GM19438 (cell line): ENCODE results near the gene SPACA6.
"Not testable (repeated sequence)": the region's sequence is repeated elsewhere in the genome, so short reads cannot be mapped to it uniquely, and the experiment has no call there.

ENCODE experiments used
- ATAC-seq: cut with Tn5 transposase; IDR thresholded peaks from one replicate; pipeline ENCODE4 v1.9.1; 2021; ENCODE audit warnings: low read depth; ENCODE audit not compliant: unreplicated experiment

The SPACA6 gene

DNA sequence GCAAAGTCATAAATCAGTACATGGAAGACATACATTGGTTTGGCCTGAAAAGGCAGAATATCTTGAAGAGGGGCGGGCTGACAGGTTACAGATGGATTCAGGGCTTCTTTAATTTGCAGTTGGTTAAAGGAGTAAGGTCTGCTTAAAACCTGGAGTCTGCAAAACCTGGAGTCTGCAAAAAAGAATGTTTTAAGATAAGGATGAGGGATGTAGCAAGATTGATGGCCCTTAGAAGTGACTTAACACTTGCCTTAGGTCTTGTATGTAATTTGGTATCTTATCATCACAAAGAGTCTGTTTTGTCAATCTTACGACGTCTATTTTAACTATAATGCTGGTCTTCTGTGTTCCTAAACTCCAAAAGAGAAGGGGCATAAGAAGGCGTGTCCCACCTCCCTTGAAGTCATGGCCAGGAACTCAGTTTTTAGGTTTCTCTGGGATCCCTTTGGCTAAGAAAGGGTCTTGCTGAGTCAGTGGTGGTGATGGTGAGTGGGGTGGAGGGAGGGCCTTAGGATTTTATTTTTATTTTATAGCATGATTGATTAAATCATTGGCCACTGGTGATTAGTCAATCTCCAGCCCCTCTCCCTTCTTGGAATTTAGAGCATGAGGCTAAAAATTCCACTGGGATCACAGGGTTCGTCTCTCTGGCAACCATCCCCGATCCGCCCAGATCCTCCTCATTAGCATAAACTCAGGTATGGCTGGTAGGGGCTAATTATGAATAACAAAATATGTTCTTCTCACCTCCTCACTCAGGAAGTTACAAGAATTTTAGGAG, 40.8 kb downstream of the SPACA6 start:
- no peak for ATAC-seq

DNA sequence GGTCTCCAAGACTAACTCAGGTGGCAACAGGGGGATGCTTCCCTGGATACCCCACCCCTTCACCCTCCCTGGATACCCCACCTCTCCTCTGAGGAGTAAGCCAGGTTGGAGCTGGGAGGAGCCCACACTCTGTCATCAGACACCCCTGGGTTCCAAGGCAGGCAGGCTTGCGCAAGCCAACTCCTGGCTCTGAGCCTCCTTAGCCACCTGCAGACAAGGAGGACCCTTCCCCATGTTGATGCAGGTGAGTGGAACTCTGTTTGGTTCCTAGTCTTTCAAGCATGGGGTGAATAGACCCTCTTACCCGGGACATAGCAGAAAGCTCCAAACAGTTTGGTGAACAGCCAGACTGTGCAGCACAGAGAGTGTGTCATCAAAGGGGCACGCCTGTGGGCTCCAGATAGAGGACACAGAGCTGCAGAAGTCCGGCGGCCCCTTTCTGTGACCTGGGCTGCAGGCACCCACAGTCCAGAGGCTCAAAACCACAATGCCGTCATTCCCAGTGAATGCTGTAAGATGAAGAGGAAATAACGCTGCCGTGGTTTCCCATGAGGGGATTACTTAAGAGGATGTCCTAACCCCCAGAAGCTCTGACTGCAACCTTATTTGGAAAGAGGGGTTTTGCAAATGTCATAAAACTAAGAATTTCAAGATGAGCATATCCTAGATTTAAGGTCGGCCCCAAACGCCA, 42.8 kb downstream of the SPACA6 start:
- no peak for ATAC-seq

DNA sequence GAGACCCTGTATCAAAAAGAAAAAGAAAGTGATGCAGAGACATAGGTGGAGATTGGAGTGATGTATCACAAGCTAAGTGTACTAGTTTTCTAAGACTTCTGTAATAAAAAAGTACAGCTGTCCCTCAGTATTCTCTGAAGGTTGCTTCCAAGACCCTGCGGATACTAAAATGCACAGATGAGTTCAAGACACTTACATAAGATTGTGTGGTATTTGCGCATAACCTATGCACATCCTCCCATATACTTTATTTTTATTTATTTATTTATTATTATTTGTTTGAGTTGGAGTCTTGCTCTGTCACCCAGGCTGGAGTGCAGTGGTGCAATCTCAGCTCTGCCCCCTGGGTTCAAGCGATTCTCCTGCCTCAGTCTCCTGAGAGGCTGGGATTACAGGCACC, 44.3 kb downstream of the SPACA6 start:
- ATAC-seq: no peak

DNA sequence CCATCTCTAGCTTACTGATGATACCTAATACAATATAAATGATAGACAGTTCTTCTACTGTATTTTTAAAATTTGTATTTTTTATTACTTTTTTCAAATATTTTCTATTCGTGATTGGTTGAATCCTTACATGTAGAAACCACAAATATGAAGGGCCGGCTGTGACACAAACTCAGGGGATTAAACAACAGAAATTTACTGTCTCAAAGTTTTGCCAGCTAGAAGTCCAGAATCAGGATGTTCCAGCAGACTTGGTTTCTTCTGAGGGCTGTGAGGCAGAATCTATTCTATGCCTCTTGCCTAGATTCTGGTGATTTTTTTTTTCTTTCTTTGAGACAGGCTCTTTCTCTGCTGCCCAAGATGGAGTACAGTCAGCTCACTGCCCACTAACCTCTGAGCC, 44.8 kb downstream of the SPACA6 start:
- no peak for ATAC-seq

DNA sequence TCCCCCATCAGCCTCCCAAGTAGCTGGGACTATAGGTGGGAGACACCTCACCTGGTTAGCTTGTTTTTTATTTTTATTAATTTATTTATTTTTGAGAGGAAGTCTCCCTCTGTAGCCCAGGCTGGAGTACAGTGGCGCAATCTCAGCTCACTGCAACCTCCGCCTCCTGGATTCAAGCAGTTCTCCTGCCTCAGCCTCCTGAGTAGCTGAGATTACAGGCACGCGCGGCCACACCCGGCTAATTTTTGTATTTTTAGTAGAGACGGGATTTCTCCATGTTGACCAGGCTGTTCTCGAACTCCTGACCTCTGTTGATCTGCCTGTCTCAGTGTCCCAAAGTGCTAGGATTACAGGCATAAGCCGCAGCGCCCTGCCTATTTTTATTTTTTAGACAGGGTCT, 45.4 kb downstream of the SPACA6 start:
- not testable (repeated sequence) for ATAC-seq

DNA sequence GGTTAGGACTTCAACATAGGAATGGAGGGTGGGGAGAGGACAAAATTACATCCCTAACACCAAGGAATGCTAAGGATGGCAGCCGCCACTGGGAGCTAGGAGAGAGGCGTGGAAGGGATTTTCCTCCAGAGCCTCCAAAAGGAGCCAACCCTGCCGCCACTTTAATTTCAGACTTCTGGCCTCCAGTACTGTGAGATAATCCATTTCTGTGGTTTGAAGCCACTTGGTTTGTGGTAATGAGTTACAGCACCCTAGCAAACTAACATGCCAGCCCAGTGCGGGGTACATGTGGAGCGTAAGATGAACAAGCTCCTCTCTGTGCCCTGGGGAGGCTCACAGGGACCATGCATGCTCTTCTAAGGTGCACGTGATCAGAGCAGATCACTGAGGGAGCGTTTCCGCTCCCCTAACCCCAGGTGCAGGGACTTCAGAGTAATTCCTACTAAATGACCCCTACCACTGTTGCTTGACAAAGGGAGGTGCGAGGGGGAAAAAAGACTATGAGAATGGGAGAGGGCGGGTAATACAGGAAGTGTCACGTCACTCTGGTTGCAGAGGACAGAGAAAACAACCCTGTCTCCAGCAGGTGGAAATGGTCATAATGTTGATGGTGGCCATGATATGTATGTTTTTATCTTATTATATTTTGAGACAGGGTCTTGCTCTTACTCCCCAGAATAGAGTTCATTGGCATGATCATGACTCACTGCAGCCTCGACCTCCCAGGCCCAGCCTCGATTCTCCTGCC, 46.5 kb downstream of the SPACA6 start:
- ATAC-seq: no peak

DNA sequence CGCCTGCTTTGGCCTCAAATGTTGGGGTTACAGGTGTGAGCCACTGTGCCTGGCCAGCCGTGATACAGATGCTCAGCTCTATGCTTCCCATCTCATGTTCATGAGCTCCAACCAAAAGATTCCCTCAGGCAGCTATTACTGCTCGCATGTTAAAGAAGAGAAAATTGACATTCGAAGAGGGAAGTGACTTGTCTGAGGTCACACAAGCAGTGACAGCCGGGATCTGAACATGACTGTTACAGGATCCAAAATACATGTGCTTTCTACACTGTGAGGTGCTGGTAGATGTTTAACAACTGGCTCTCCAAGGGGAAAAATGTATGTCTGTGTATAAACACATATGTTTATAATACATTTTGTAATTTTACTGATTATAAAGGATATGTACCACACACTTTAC, 47.2 kb downstream of the SPACA6 start:
- ATAC-seq: no peak

DNA sequence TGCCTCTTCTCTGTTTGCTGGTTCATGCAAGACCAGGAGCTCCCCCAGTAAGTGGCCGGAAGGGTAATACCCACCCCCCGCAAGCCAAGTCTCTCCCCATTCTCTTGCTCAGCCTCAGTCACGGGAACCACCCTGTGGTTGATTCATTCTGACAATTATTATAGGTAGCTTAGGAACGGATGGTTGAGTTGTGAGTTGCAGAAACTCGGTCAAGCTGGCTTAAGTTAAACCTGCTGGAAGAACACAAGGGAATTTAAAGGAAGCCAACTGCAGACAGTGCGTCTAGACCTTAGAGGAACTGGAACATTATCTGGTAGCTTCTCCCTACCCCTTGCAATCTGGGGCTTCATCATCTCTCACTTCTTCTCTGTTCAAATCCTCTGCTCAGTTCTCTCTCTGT, 49.7 kb downstream of the SPACA6 start:
- ATAC-seq: no peak

DNA sequence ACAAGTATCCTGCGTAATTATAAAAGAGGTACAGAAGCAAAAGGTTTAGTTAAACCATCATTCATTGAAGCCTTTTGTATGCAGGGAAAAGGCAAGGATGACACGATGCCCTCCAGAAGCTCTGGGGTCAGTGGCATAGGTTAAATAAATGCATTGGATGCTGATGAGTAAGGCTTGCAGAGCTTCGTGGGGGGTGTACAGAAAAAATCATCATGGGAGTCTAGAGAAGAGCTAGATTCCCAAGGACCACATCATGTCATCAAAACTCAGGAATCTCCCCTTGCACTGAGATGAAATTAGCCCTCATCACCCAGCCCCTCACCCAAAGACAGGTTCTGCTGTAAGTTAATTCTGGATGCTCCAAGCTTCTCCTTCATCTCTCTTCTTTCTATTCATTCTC, 50.3 kb downstream of the SPACA6 start:
- no peak for ATAC-seq

DNA sequence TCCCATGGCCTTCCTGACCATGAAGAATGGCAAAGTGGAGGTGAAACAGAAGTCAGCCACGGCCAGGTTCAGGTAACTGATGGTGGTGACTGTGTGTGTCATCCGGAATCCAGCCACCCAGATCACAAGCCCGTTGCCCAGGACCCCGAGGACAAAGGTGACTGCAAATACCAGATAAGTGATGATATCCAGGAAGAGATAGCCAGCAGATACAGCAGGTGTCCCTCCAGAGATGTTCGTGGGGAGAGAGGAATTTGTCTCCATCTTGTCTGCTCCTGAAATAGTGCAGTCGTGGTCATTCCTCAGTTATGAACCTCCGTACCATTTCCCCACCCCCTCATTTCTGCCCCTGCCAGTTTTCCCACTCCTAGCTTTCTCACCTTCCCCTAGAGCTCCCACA, 53.6 kb downstream of the SPACA6 start:
- ATAC-seq: no peak

DNA sequence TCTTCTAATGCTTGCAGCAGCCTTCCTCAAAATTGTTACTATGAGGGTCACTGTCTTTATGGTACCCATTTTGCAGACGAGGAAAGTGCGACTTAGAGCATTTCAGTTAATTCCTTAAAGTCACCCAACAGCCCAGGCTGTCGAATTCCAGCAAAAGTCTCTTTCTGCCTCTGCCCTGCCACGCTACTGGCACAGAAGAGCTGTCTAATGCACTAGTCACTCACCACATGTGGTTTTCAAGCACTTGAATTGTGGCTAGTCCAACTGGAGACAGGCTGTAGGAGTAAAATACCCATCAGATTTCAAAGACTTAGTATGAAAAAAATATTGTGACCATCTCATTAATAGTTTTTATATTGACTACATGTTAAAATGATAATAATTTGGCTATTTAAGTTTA, 56.8 kb downstream of the SPACA6 start:
- no peak for ATAC-seq

DNA sequence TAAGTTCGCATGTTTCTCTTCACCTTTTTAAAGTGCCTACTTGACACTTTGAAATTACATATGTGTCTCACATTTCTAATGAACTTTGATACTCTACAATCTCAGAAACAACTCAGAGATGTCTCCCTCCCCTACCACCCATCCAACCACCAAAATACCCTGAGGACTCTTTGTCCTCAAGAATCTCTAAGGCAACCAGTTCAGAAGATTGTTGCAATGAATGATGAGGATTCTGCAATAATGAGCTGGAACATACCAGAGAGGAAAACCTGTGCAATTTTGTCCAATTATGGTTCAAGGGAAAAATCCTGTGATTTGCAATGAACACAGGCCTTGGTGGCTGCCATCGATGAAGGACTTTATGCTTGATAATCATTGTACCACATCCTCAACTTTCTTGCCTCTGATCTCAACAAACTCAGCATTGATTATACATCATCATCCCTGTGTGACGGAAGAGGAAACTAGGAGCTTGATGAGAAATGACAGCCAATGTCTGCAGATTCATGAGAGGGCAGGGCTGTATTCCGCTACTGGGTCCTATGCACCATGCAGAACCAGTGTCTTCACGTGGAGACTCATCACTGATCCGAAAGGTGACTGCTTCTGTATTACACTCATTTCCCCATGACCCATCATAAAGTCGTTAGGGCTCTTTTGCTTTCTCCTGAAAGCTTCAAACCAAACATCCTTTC, 57.4 kb downstream of the SPACA6 start:
- ATAC-seq: no peak

DNA sequence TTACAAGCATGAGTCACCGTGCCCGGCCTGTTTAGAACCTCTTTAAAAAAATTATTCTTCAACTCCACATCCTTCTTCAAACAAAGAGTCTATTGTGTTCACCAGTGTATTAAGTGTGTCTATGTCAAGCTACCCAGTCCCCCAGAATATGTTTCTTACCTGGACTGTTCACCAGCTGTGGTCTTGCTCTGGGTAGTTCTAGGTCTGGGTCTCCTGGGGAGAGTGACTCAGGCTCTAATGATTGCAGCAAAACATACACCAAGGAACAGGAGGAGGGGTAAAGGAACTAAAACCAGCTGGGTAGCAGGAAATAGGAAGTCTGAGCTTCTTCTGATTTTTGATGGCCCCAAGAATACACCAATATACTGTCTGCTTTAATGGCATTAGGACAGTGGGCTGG, 58.5 kb downstream of the SPACA6 start, which contains the start of gene FPR1:
Gene FPR1, minus strand, starts transcription at position 224 of the 400 bp plus-strand sequence. CDS start 4,884 bp downstream, outside the sequence.
- no peak for ATAC-seq

DNA sequence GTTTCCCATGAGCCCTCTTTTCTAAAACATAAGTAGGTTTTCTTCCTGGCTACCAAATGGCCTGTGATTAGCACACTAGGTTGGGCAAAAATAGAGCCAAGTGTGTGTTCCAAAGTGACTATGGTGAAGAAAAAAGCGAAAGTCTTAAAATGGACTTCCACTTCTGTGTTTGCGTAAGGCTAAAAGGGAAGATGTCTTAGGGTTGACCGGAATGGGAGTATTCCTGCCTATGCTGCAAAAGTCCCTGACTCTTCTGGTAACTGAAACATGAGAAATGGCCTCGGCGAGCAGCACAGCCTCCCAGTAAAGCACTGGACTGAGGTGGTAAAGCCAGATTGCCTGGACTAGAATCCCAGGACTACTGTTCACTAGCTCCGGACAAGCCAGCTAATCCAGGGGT, 61.0 kb downstream of the SPACA6 start:
- ATAC-seq: no peak

DNA sequence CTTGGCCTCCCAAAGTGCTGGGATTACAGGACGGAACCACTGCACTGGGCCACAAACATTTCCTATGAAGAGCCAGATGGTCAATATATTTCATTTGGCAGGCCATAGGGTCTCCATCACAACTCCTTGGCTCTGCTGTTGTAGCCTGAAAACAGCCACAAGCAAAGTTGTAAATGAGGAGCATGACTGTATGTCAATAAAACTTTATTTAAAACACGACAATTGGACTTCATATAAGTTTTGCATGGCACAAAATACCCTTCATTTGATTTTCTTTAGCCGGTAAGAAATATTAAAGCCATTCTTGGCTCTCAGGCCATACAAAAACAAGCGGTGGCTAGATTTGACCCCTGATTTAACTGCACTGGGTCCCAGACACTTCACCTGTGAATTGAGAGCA, 61.6 kb downstream of the SPACA6 start:
- ATAC-seq: no peak
